ENCODE measurements around the gene EID2.

Gene EID2, protein sequence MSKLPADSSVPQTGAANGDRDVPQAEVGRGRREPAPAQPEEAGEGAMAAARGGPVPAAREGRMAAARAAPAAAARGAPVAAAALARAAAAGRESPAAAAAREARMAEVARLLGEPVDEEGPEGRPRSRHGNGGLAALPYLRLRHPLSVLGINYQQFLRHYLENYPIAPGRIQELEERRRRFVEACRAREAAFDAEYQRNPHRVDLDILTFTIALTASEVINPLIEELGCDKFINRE

DNA sequence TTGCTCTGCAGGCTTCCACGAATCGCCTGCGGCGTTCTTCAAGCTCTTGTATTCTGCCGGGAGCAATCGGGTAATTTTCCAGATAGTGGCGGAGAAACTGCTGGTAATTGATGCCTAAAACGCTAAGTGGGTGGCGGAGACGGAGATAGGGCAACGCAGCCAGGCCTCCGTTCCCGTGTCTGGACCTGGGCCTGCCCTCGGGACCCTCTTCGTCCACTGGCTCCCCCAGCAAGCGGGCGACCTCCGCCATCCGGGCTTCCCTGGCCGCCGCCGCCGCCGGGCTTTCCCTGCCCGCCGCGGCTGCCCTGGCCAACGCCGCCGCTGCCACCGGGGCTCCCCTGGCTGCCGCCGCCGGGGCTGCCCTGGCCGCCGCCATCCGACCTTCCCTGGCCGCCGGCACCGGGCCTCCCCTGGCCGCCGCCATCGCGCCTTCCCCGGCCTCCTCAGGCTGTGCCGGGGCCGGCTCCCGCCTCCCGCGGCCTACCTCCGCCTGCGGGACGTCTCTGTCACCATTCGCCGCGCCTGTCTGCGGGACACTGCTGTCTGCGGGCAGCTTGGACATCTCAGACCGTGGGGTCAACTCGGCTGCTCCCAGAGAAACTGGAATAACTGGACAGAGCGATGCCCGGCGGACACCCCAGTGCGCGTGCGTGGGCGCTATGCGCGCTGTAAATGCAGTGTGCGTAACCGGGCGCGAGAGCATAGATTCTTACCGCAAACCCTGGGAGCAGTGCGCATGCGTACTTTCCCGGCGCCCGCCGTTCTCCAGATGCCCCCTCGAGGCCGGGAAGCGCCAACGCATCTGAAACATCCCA is at the start of gene EID2:
EID2 (minus strand) TSS at position 644 of the 815 bp plus-strand sequence; CDS start at position 562, 82 bp downstream.
- DNase-seq (ENCODE audit: insufficient read length, low spot score): peak; percentile 95
- FAIRE-seq: peak; percentile 95

DNA sequence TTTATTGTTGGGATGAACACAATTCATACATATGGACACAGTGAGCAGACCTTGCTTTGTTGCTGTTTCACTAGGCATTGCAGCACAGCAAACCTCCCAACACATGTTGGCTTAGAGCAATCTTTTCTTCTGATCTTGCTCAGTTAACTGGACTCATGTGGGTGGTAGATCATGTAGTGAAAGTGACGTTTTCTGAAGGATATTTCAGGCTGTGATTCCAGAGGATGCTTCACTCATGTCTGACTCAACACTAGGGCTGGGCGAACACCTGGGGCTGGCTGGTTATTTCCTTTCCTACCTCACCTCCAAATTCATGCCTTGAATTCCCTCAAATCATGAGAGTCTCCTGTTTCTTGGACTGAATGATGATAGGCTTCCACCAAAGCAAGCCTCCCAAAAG is 48.1 kb upstream of the EID2 start:
- FAIRE-seq (no peak), DNase-seq (ENCODE audit: insufficient read length, low spot score) (no peak)

DNA sequence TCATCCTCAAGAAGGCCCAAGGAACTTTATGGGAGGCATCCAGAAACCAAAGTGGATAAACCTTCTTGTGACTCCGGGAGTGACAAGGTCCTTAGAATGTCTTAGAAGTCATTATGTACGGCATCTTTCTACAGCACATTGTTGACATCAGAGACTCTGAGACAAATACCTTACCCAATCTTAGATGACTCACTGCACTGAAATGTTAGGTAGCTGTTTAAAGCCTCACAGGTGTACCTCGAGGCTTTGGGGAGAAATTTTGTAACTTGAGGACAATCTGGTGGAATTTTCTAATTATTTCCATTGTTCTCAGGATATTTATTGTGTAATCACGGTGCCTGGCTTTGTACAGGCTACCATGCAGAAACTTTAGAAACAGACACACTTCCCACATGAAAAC is 47.5 kb upstream of the EID2 start:
- DNase-seq (ENCODE audit: insufficient read length, low spot score) (no peak), FAIRE-seq (no peak)

DNA sequence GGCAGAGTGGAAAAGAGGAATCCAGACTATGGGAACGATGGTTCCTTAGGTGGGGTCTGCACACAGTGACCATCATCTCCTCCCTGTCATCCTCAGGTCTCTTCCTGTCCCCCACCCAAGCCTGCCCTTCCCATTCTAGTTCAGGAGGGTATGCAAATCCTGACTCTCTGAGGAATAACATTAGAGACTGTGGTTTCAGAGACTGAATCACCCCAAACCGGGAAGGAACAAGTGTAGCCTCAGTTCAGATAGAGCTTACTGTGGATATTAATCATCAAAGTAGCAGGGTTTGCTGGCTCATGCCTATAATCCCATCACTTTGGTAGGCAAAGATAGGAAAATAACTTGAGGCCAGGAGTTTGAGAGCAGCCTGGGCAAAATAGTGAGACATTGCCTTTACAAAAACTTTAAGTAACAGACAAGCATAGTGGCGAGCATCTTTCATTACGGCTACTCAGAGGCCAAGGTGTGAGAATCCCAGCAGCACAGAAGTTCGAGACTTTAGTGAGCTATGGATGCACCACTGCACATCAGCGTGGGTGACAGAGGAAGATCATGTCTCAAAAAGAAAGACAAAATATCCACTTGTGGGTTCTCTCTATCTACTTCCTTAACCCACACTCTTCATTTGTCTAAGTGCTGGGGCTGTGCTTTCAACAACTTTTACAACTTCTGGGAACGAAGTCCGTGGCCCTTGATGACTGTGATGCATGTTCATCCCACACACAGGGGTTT is 43.1 kb upstream of the EID2 start:
- DNase-seq (ENCODE audit: insufficient read length, low spot score) (no peak), FAIRE-seq (no peak)

DNA sequence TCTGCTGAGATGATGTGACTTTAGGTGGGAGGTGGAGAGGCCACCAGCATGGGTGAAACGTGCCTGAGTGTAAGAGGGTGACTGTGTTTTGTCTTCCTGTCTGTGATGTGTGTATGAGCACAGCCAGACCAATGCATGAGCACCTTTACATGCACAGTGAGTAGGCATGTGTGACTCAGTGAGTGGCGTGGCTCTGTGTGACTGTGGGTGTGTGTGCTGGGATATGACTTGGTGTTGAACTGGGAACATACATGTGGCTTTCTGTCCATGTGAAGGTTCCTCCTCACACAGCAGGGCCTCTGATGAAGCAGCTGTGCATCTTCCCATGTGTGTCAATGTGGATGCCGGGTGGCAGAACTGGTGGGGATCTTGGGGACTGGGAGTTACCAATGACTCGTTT is 42.5 kb upstream of the EID2 start:
- no peak for DNase-seq (ENCODE audit: insufficient read length, low spot score)
- no peak for FAIRE-seq

DNA sequence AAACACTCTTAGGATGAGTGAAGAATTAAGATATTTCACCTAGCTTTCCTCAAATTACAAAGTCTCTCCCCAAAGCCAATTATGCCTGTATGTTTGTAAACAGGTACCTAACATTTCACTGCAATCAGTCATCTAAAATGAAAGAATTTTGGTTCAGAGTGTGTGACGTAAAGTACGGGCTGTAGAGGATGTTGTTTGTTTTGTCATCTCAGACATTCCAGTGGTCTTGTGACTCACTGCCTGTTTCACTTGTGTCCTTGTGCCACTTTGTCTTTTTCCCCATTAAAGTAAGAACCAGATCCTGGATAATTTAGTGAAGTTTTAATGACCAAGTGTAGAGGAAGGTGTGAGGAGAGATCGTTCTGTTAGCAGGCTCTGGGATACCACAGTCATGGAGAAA is 28.6 kb upstream of the EID2 start:
- no peak for FAIRE-seq

DNA sequence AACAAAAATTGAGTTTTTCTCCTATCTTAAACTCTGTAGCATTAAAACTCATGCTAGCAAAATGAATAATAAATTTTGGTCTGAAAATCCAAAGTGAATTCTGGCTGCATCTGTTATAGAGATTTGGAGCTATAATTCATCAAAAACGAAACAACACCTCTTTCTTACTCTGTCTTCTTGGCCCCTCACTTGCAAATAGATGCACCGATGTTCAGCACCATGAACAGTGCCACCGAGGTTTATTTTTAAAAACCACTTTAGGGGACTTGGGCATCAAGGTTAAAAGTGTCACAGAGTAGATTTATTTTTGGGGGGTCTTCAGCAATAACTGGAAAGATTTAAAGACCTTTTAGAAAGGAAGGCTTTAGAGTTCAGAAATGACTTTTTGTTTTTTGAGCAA is 26.1 kb upstream of the EID2 start:
- DNase-seq (ENCODE audit: insufficient read length, low spot score) (no peak), FAIRE-seq (no peak)

More for the DNA sequence above, 28.6 kb upstream of the EID2 start:
- DNase-seq (ENCODE audit: insufficient read length, low spot score): no peak

DNA sequence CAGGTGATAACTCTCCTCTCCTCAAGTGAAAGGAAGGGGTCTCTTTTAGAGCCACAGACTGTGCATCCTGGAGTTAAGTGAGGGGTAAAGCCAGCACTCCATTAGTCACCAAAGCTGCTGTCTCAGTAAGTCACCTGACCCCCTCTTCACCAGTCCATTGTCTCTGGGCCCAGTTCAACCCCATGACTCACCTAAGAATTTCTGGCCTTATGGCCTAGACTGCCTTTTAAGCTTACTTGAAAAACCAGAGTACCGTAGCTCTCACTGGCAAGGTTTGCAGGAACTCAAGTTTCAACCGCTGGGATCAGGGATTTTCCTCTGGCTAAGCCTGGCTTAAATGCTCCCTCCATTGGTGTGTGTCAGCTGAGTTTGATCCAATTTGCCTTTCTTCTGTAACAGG is 23.4 kb upstream of the EID2 start:
- FAIRE-seq (no peak), DNase-seq (ENCODE audit: insufficient read length, low spot score) (no peak)

DNA sequence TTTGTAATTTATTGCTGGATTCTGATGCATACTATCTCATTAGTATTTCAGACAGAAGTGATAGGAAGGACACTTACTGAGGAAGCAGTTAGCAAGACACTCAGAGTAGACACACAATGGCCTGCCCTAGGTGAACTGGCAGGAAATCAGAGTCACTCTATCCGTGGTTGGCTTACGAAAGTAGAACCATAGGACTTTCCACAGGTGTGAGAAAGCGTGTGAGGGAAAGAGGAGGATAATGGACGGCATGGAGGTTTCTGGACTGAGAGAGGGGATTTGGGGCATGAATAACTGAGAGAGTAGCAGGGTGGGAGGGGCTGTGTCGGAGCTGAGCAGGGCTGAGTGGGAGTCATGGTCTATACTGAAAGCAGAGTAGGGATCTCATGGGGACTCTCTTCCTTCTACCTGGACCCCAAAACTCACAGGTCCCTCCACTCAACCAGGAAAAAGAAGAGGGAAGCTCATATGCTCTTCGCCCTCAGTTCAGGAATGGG is 18.7 kb upstream of the EID2 start:
- DNase-seq (ENCODE audit: insufficient read length, low spot score) (no peak), FAIRE-seq (no peak)

DNA sequence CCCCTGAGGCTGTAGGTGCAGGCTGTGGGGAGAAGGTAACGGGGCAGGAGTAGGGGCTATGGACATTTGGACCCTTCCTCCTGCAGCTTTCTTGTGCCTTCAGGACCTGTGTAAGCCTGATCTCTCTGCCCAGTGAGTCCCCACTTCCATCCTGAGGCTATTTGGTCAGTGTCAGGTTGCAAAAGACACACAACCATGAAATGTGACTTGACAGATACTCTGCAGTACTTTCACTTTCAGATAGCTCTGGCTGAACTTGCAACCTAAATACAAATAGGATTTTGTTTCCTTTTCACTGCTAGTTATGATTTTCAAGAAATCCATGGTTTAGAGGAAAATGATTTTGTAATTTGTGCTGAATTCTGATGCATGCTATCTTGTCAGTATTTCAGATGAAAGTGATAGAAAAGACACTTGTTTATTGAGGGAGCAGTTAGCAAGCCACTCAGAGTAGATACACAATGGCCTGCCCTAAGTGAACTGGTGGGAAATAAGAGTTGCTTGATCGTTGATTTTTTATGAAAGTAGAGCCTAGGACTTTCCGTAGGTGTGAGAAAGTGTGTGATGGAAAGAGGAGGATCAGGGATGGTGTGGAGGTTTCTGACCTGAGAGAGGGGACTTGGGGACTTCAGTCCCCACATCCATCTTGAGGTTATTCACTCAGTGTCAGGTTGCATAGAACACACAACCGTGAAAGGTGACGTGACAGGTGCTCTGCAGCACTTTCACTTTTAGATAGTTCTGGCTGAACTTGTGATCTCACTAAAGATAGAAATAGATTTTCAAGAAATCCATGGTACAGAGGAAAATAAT is 18.1 kb upstream of the EID2 start:
- DNase-seq (ENCODE audit: insufficient read length, low spot score): peak; percentile 31

DNA sequence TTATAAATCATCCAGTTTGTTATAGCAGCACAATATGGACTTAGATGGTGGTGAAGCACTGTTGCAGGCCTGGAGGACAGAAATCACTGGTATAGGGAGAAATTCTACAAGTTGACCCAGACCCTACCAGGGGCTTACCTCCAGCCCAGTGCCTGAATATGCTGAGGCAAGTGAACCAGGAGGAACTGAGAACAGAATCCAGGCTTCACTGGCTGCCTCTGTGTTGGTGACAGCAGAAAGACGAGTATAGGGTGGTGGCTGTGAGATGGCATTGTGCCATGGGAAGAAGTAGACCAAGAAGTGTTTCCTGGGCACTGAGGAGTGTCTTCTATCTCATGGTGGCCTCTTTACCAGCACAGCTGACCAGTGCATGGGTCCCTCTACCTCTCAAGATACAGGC is 15.9 kb upstream of the EID2 start:
- FAIRE-seq (no peak), DNase-seq (ENCODE audit: insufficient read length, low spot score) (no peak)

More for the DNA sequence above, 18.1 kb upstream of the EID2 start:
- peak; percentile 93 for FAIRE-seq

DNA sequence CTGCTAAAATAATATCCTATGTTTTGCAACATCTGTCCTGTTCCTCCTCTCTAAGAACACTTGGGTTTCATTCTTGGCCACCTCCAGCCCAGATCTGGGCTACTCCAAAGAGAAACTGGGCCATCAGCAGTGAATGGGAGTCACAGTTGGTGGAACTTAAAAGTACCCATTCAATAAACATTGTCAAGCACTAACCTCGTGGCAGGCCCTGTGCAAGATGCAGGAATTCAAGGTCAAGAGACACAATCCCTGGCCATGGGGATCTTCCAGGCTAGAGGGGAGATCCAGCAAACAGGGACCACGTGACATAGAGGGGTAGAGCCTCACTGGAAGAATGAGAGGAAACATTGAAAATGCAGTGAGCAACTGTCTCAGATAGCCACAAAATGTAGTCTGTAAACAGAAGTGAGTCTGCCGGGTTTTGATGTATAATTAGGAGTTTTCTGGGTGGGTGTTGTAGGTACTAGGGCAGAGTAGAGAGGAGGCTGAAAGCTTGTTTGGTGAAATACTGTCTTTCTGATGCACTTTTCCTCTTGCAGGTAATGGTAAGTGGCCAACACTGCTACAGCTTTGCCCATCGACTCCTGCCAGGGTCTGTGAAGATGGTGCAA is 14.8 kb upstream of the EID2 start:
- no peak for DNase-seq (ENCODE audit: insufficient read length, low spot score)
- no peak for FAIRE-seq

DNA sequence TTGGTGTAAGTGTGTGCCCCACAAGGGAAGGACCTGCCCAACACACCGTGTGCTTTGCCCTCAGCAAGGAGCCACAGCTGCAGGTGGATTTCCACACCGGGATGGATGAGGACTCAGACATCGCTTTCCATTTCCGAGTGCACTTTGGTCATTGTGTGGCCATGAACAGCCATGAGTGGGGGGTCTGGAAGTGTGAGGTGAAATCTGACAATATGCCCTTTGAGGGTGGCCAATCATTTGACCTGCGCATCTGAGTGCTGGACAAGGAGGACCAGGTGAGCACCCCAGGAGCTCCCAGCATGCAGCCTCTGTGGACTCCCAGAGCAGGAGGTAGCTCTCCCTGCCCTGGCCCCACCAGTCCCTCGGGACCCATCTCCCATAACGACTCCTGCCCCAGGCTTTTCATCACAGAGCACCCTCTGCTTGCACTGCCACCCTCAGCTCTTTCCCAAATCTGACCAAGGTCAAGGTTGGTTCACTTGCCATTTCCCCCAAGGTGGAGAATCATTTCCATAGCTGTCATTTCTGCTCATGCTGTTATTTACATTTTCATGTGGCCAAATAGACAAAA is 13.2 kb upstream of the EID2 start:
- no peak for DNase-seq (ENCODE audit: insufficient read length, low spot score)
- no peak for FAIRE-seq

DNA sequence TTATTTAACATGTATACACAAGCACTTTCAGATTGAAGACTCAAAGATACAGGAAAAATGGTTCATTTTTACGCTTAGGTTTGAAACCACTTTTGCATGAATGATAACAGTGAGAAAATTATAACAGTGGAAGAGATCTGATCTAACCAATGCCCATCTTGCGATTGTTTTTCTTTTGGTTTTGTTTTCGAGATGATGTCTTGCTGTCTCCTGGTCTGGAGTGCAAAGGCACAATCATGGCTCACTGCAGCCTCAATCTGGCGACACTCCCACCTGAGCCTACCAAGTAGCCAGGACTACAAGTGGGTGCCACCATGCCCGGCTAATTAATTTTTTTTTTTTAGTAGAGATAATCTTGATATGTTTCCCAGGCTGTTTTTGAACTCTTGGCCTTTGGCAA is 10.2 kb upstream of the EID2 start:
- FAIRE-seq (no peak), DNase-seq (ENCODE audit: insufficient read length, low spot score) (no peak)

DNA sequence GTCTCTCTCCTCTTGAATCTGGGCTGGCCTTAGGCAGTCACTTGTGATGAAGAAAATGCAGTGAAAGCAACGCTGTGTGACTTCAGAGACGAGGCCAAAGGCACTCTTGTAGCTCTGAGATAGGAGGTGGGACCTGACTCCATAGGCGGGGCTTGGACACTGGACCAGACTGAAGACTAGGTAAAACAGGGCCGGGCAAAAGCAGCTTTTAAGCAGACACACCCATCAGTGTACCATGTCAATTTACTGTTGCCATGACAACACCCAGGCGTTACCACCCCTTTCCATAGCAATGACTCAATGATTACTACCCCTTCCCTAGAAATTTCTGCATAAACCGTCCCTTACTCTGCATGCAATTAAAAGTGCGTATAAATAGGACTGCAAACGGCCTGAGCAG is 6.6 kb upstream of the EID2 start:
- no peak for FAIRE-seq
- DNase-seq (ENCODE audit: insufficient read length, low spot score): no peak

DNA sequence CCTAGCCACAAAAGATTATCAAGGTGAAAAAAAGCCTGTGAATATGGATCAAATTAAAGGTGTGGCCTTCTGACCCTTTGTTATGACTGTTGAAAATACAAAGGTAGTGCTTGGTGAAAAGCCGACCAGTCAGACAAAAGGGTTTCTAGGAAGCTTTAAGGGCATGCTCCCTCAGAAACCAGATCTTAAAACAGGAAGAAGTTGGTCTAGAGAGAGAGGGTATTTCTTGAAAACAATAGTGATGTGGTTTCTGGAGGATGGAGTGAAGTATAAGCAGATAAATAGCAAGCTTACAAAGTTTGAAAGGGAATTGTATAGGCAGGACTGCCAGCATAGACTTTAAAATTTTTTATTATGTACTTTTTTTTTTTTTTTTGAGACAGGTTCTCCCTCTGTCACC is 5.0 kb upstream of the EID2 start:
- DNase-seq (ENCODE audit: insufficient read length, low spot score): no peak
- no peak for FAIRE-seq

DNA sequence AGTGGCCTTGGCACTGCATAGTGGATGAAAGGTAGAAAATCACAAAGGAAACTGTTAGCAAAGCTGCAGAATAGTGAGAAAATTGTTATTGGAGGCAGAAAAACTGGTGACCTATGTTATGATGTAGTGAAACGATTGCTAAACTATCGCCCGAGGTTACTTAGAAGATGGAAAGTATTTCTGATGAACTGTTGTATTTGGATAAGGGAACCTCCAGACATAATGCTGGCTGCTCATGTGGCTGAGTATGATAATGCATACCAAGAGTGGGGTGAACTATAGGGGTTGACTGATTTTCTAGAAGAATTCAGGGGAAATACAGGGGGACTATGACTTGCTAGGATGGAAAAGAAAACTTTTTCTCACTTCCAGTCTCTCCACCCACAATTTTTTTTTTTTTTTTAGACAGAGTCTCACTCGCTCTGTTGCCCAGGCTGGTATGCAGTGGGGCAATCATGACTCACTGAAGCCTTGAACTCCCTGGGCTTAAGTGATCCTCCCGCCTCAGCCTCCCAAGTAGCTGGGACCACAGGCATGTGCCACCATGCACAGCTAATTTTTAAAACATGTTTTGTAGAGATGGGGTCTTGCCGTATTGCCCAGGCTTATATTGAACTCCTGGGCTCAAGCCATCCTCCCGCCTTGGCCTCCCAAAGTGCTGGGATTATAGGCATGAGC is 4.4 kb upstream of the EID2 start:
- DNase-seq (ENCODE audit: insufficient read length, low spot score) (no peak), FAIRE-seq (no peak)

DNA sequence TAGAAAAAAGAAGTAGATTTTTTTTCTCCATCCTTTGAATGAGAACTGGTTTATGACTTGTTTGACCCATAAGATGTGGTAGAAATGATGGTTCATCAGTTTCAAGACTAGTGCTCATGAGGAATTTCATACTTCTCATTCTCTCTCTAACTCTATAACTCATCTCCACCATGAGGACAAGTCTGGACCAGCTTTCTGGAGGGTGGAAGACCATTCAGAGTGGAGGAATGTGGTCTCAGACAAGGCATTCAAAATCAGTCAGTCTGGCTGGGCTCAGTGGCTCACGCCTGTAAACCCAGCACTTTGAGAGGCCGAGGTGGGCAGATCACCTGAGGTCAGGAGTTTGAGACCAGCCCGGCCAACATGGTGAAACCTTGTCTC is 3.5 kb upstream of the EID2 start:
- no peak for DNase-seq (ENCODE audit: insufficient read length, low spot score)
- no peak for FAIRE-seq

DNA sequence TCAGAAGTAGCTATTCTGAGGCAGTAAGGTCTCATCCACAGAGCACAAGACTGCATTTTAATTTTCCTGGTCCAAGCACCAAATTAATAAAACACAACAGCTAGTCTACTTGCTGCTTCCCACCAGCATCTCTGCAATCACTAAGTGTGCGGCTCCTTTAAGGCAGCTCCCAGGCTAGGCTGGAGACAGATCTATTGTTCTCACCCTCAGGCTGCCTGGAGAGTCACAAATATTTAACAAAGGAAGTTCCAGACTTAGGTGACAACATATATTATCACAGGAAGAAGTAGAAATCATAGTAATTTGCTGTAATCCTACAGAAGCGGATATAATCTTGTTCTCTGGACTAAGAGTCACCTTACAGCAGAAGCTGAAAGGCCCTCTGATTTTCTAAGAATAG is 2.2 kb upstream of the EID2 start:
- no peak for DNase-seq (ENCODE audit: insufficient read length, low spot score)
- no peak for FAIRE-seq

DNA sequence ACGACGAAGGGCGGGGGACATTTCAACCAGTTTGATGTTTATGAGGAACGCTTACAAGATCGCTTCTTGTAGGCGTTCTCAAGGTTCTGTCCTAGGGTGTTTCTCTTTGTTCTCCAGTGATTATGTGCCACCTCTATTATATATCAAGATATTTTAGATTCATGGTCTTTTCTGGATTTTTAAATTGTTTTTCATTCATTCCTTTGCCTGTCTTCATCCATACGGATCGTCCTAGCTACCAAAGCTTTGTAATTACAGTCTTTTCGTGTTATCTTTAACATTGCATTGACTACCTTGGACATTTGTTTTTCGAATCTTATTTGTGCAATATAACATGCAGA is 342 bp upstream of the EID2 start:
- FAIRE-seq (no peak), DNase-seq (ENCODE audit: insufficient read length, low spot score) (no peak)
